Activated B cell treated with CpG ODN at 0.5 μM for 24 hours (primary cell): ENCODE results near the gene FERMT1. TPM values are rescaled to one million over a fixed set of nuclear protein-coding genes. Genes with fewer than 3 reads are reported as not detected.

ENCODE experiments used
- ATAC-seq: fragments of 200-7000 bp; cut with Tn5 transposase; one replicate; pipeline ENCODE4 v1.10.0; 2021; ENCODE audit warnings: low read depth, mild to moderate bottlenecking, moderate library complexity
- CTCF ChIA-PET: fragments of 350-600 bp; sonication (Branson Sonifier 250); formaldehyde crosslinking; loops from one replicate; lab custom pipeline; 2021; ENCODE audit warnings: antibody characterized with exemption; lab: Charles Lee
- POLR2A ChIA-PET: fragments of 350-600 bp; sonication (Branson Sonifier 250); formaldehyde crosslinking; loops from one replicate; lab custom pipeline; 2021; ENCODE audit warnings: antibody characterized with exemption; lab: Charles Lee
- DNase-seq: peaks from one replicate; pipeline ENCODE4 v3.0.0; 2022
- H3K27ac Mint-ChIP-seq: one replicate; pipeline ENCODE4 v1.8.0; 2020; ENCODE audit warnings: mixed read lengths
- H3K27me3 Mint-ChIP-seq: one replicate; pipeline ENCODE4 v1.8.0; 2021; ENCODE audit warnings: mixed read lengths
- H3K36me3 Mint-ChIP-seq: one replicate; pipeline ENCODE4 v1.8.0; 2021; ENCODE audit warnings: low read depth, mixed read lengths
- H3K4me1 Mint-ChIP-seq: one replicate; pipeline ENCODE4 v1.8.0; 2021; ENCODE audit warnings: mixed read lengths
- H3K4me3 Mint-ChIP-seq: one replicate; pipeline ENCODE4 v1.8.0; 2020; ENCODE audit warnings: mild to moderate bottlenecking, mixed read lengths
- H3K9me3 Mint-ChIP-seq: one replicate; pipeline ENCODE4 v1.8.0; 2020; ENCODE audit warnings: mixed read lengths
- intact Hi-C: fragments of 100-400 bp; cut with micrococcal nuclease; formaldehyde crosslinking; loops from one replicate; pipeline ENCODE4 v1.15.1; 2024
- total RNA-seq: library from RNA; stranded (reverse); gene quantifications from 2 replicates; pipeline ENCODE4 v1.2.3, GENCODE V29; 2022
- TF ChIP-seq, protein P1 (sequence below): fragments of 200-600 bp; IDR thresholded peaks from one replicate; pipeline ENCODE4 v1.8.0; 2022; ENCODE audit warnings: antibody characterized with exemption, mild to moderate bottlenecking

Gene FERMT1
- total RNA-seq, 1 donor from 2014 or later: not detected

DNA sequence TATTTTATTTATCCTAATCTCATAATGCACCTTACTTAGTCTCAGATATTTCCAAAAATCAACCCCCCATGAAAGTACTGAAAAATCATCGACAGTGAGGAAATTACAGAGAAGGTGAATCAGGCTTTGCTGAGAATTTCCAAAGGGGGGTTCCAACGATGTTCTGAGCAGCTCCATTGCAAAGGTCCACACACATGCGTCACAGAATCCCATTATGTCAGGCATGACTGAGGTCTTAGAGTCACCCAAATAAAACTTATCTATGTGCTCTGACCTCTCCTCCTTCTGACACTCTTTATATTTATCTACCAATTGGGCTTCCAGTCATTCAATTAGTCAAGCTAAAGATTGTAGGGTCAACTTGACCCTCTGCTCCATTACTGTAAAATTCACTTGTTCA is 56.2 kb downstream of the FERMT1 start:
- POLR2A ChIA-PET: no interaction called here
- CTCF ChIA-PET: interaction anchor here (2.2 kb wide), 1 partner anchor 537 kb away, joined by 6 read pairs; no protein-coding TSS in a partner anchor
- Mint-ChIP-seq H3K27ac (no peak overlapping the region), H3K36me3 (no peaks in the 10 kb centered on the region), H3K4me1 (no peaks in the 10 kb centered on the region), H3K27me3 (peaks cover 3% of the 10 kb centered on the region), H3K4me3 (no peak overlapping the region), H3K9me3 (no peaks in the 10 kb centered on the region)
- no peak for DNase-seq
- TF ChIP-seq, protein P1, sequence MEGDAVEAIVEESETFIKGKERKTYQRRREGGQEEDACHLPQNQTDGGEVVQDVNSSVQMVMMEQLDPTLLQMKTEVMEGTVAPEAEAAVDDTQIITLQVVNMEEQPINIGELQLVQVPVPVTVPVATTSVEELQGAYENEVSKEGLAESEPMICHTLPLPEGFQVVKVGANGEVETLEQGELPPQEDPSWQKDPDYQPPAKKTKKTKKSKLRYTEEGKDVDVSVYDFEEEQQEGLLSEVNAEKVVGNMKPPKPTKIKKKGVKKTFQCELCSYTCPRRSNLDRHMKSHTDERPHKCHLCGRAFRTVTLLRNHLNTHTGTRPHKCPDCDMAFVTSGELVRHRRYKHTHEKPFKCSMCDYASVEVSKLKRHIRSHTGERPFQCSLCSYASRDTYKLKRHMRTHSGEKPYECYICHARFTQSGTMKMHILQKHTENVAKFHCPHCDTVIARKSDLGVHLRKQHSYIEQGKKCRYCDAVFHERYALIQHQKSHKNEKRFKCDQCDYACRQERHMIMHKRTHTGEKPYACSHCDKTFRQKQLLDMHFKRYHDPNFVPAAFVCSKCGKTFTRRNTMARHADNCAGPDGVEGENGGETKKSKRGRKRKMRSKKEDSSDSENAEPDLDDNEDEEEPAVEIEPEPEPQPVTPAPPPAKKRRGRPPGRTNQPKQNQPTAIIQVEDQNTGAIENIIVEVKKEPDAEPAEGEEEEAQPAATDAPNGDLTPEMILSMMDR: no peak
- intact Hi-C loops: no loop called here
- ATAC-seq: no peak

DNA sequence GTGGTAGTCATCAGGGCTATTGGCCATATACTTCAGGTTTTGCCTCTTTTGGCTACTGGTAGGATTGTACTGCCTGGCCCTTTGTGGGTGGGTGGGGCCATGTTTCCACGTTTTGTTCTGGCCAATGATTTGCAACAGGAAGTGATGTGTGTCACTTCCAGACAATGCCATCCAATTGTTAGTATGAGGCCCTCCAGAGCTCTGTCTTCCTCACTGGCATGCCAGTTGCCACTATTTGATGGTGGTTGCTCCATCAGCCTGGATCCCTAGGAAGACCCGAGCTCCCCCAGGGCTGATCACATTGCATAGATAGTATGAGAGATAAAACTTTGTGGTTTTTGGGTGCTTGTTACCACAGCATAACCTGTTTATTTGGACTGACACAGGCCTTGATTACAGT is 61.3 kb downstream of the FERMT1 start:
- no peak overlapping the region for H3K4me3 Mint-ChIP-seq
- H3K4me1 Mint-ChIP-seq: no peaks in the 10 kb centered on the region
- DNase-seq (no peak), ATAC-seq (no peak)
- no peak overlapping the region for H3K27ac Mint-ChIP-seq
- TF ChIP-seq, protein P1: no peak
- CTCF ChIA-PET: no interaction called here
- H3K9me3 Mint-ChIP-seq: no peaks in the 10 kb centered on the region
- POLR2A ChIA-PET: no interaction called here
- intact Hi-C loops: no loop called here
- no peaks in the 10 kb centered on the region for H3K36me3 Mint-ChIP-seq
- H3K27me3 Mint-ChIP-seq: peaks cover 8% of the 10 kb centered on the region

DNA sequence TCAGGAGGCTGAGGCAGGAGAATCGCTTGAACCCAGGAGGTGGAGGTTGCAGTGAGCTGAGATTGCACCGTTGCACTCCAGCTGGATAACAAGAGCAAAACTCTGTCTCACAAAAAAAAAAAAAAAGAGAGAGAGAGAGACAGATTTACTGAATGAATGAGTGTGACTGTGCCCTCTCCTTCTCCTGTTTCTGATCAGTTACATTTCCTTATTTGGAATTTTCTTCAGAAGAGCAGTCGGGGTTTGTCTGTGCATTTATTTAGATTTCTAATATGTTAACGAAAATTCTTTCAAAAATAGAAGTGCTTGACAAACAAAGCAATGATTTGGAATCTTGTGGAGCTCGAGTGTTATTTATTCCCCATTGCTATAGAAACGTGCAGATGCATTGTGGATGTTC is 62.6 kb downstream of the FERMT1 start:
- TF ChIP-seq, protein P1: no peak
- Mint-ChIP-seq H3K36me3 (no peaks in the 10 kb centered on the region), H3K9me3 (no peaks in the 10 kb centered on the region), H3K27ac (no peak overlapping the region), H3K4me3 (no peak overlapping the region), H3K4me1 (no peaks in the 10 kb centered on the region), H3K27me3 (peaks cover 10% of the 10 kb centered on the region)
- ATAC-seq: no peak
- no peak for DNase-seq
- intact Hi-C loops: no loop called here
- ChIA-PET POLR2A (interaction anchor here (0.6 kb wide), 1 partner anchor 59 kb away, joined by 3 read pairs; no protein-coding TSS in a partner anchor), CTCF (no interaction called here)

DNA sequence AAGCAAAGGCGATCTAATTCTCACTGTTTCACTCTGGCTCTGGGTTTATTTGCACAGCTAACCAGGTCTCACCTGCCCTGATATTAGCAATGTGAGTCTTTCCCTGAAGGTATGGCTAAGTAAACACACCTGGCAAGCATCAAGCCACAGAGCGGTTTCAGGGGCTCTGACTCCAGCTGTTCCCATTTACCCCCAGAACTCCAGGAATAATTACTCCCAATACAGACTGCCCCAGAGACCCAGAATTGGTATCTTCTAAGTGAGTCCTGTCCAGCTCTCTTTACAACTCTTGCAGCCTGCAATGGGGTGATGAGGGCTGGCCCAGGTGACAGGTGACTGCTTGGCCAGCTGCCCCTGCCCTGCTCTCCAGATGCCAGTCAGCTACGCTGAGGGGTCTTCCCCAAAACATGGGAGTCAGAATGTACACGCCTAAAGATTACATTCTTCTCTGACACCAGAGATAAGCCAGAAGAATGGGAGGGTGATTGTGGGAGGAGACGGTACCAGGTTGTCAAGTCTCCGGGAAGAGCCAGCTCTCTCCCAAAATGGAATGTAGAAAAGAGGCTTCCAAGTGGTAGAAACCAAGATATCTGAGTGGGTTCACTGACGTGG is 64.0 kb downstream of the FERMT1 start:
- CTCF ChIA-PET: no interaction called here
- ATAC-seq (no peak), DNase-seq (no peak)
- peaks cover 16% of the 10 kb centered on the region for H3K27me3 Mint-ChIP-seq
- POLR2A ChIA-PET: no interaction called here
- no peaks in the 10 kb centered on the region for H3K9me3 Mint-ChIP-seq
- no peak overlapping the region for H3K27ac Mint-ChIP-seq
- H3K4me1 Mint-ChIP-seq: no peaks in the 10 kb centered on the region
- no peaks in the 10 kb centered on the region for H3K36me3 Mint-ChIP-seq
- TF ChIP-seq, protein P1: no peak
- no peak overlapping the region for H3K4me3 Mint-ChIP-seq
- intact Hi-C loops: no loop called here

DNA sequence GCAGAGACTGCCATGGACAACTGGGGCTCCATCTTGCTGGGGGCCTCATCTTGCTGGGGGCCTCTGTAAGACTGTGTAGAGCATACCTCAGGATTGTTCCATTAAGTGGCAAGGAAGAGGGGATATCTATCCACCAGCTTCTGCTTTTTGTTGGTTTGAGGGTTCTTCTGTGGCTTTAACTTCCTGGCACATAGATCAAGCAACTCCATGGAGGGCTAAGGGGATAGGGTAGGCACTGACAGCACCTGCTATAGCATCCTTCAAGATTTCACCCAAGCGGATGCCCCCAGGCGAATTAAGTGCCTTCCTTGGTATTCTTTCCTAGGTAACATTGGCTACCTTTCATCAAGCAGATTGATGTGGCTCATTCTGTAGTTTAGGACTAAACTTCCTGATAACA is 65.1 kb downstream of the FERMT1 start:
- Mint-ChIP-seq H3K27me3 (peaks cover 21% of the 10 kb centered on the region), H3K9me3 (no peaks in the 10 kb centered on the region), H3K4me1 (peaks cover 5% of the 10 kb centered on the region), H3K27ac (no peak overlapping the region), H3K4me3 (no peak overlapping the region), H3K36me3 (no peaks in the 10 kb centered on the region)
- ATAC-seq (no peak), DNase-seq (no peak)
- intact Hi-C loops: no loop called here
- ChIA-PET CTCF (no interaction called here), POLR2A (no interaction called here)
- TF ChIP-seq, protein P1: no peak
